H9 (cell line): ENCODE data around the gene SMS. TPM values are rescaled to one million over a fixed set of nuclear protein-coding genes. Genes with fewer than 3 reads are reported as not detected.

ENCODE experiments used
- DNase-seq: peaks from one replicate; pipeline ENCODE4 v3.0.0-alpha.2; 2017
- H2AFZ ChIP-seq: one replicate; pipeline ENCODE4 v1.6.1; 2013; ENCODE audit warnings: mild to moderate bottlenecking, low read length, control low read depth, moderate library complexity
- H2AK5ac ChIP-seq: 2 replicates; pipeline ENCODE4 v1.6.1; 2013; ENCODE audit warnings: low read length, control low read depth, mixed read lengths; ENCODE audit not compliant: insufficient read length
- H2BK120ac ChIP-seq: one replicate; pipeline ENCODE4 v1.6.1; 2013; ENCODE audit warnings: low read depth, mild to moderate bottlenecking, low read length, control low read depth, inconsistent platforms; ENCODE audit not compliant: poor library complexity, severe bottlenecking
- H2BK12ac ChIP-seq: 2 replicates; pipeline ENCODE4 v1.6.1; 2013; ENCODE audit warnings: low read length, control low read depth, mixed read lengths, low read depth; ENCODE audit not compliant: insufficient read length
- H2BK15ac ChIP-seq: 2 replicates; pipeline ENCODE4 v1.6.1; 2013; ENCODE audit warnings: low read depth, low read length, control low read depth
- H2BK20ac ChIP-seq: one replicate; pipeline ENCODE4 v1.6.1; 2013; ENCODE audit warnings: low read depth, mild to moderate bottlenecking, low read length, control low read depth, inconsistent platforms; ENCODE audit not compliant: poor library complexity, severe bottlenecking
- H2BK5ac ChIP-seq: 2 replicates; pipeline ENCODE4 v1.6.1; 2013; ENCODE audit warnings: low read length, control low read depth, mixed read lengths; ENCODE audit not compliant: insufficient read length
- H3K14ac ChIP-seq: 2 replicates; pipeline ENCODE4 v1.6.1; 2013; ENCODE audit warnings: low read length, control low read depth; ENCODE audit not compliant: insufficient read depth
- H3K18ac ChIP-seq: 2 replicates; pipeline ENCODE4 v1.6.1; 2013; ENCODE audit warnings: low read depth, mild to moderate bottlenecking, mixed read lengths, low read length, control low read depth; ENCODE audit not compliant: insufficient read length
- H3K23ac ChIP-seq: 2 replicates; pipeline ENCODE4 v1.6.1; 2013; ENCODE audit warnings: low read length, control low read depth, mixed read lengths, low read depth; ENCODE audit not compliant: insufficient read length
- H3K23me2 ChIP-seq: 2 replicates; pipeline ENCODE4 v1.6.1; 2013; ENCODE audit warnings: low read depth, mild to moderate bottlenecking, mixed read lengths, low read length, control low read depth; ENCODE audit not compliant: insufficient read length, poor library complexity, severe bottlenecking
- H3K27ac ChIP-seq: 2 replicates; pipeline ENCODE4 v1.5.1; 2013; ENCODE audit warnings: low read length, control low read depth, mixed read lengths, low read depth; ENCODE audit not compliant: insufficient read length
- H3K27me3 ChIP-seq: 2 replicates; pipeline ENCODE4 v1.6.1; 2013; ENCODE audit warnings: low read length, control low read depth, inconsistent platforms; ENCODE audit not compliant: insufficient read depth
- H3K4ac ChIP-seq: 2 replicates; pipeline ENCODE4 v1.6.1; 2013; ENCODE audit warnings: low read depth, mild to moderate bottlenecking, control low read depth, inconsistent platforms, low read length, moderate library complexity
- H3K4me1 ChIP-seq: 2 replicates; pipeline ENCODE4 v1.6.1; 2013; ENCODE audit warnings: low read length, control low read depth, inconsistent platforms; ENCODE audit not compliant: insufficient read depth
- H3K4me2 ChIP-seq: 2 replicates; pipeline ENCODE4 v1.6.1; 2013; ENCODE audit warnings: low read length, control low read depth, mixed read lengths; ENCODE audit not compliant: insufficient read length, insufficient read depth
- H3K56ac ChIP-seq: 2 replicates; pipeline ENCODE4 v1.6.1; 2013; ENCODE audit warnings: low read depth, mild to moderate bottlenecking, mixed read lengths, low read length, control low read depth; ENCODE audit not compliant: insufficient read length
- H3K79me1 ChIP-seq: 2 replicates; pipeline ENCODE4 v1.6.1; 2013; ENCODE audit warnings: low read depth, mild to moderate bottlenecking, moderate library complexity, low read length, control low read depth, inconsistent platforms; ENCODE audit not compliant: insufficient read depth, poor library complexity, severe bottlenecking
- H3K79me2 ChIP-seq: 2 replicates; pipeline ENCODE4 v1.6.1; 2013; ENCODE audit warnings: low read length, control low read depth, inconsistent platforms; ENCODE audit not compliant: insufficient read depth
- H3K9ac ChIP-seq: 2 replicates; pipeline ENCODE4 v1.6.1; 2013; ENCODE audit warnings: low read length, control low read depth, mixed read lengths; ENCODE audit not compliant: insufficient read length; ENCODE audit errors: extremely low read depth
- H3K9me3 ChIP-seq: one replicate; pipeline ENCODE4 v1.6.1; 2013; ENCODE audit warnings: low read depth, low read length, inconsistent platforms; ENCODE audit not compliant: control insufficient read depth
- H3T11ph ChIP-seq: one replicate; pipeline ENCODE4 v1.6.1; 2013; ENCODE audit warnings: mild to moderate bottlenecking, low read length, control low read depth, inconsistent platforms
- H4K20me1 ChIP-seq: one replicate; pipeline ENCODE4 v1.6.1; 2013; ENCODE audit not compliant: control insufficient read depth, insufficient read length, insufficient read depth
- H4K5ac ChIP-seq: 2 replicates; pipeline ENCODE4 v1.6.1; 2013; ENCODE audit warnings: low read depth, mild to moderate bottlenecking, mixed read lengths, low read length, control low read depth; ENCODE audit not compliant: insufficient read length
- H4K8ac ChIP-seq: replicated peaks from 2 replicates; pipeline ENCODE4 v1.6.1; 2013; ENCODE audit warnings: low read length, control low read depth, mixed read lengths, low read depth; ENCODE audit not compliant: insufficient read length
- H4K91ac ChIP-seq: 2 replicates; pipeline ENCODE4 v1.6.1; 2013; ENCODE audit warnings: low read depth, mild to moderate bottlenecking, moderate library complexity, mixed read lengths, low read length, control low read depth; ENCODE audit not compliant: insufficient read length
- H3K27ac Mint-ChIP-seq, 3 experiments: 2 replicates in 2 of 3; 3 replicates in 1 of 3; pipeline ENCODE4 v1.8.0; 2020 to 2021; ENCODE audit warnings: mixed read lengths in 3 of 3, mild to moderate bottlenecking in 1 of 3, moderate library complexity in 1 of 3
- H3K27me3 Mint-ChIP-seq: 2 replicates; pipeline ENCODE4 v1.8.0; 2021; ENCODE audit warnings: low read depth, mild to moderate bottlenecking, moderate library complexity, mixed read lengths
- H3K36me3 Mint-ChIP-seq, 3 experiments: 2 replicates in 2 of 3; 3 replicates in 1 of 3; pipeline ENCODE4 v1.8.0; 2020 to 2021; ENCODE audit warnings: low read depth in 3 of 3, mixed read lengths in 3 of 3; ENCODE audit not compliant: insufficient read depth in 1 of 3
- H3K4me1 Mint-ChIP-seq, 2 experiments: 2 replicates each; pipeline ENCODE4 v1.8.0; 2020; ENCODE audit warnings: mixed read lengths in 2 of 2
- H3K4me3 Mint-ChIP-seq, 2 experiments: 2 replicates in 1 of 2; 3 replicates in 1 of 2; pipeline ENCODE4 v1.8.0; 2020 to 2021; ENCODE audit warnings: mild to moderate bottlenecking in 2 of 2, mixed read lengths in 2 of 2, moderate library complexity in 1 of 2
- H3K9me3 Mint-ChIP-seq, 2 experiments: 2 replicates in 1 of 2; 3 replicates in 1 of 2; pipeline ENCODE4 v1.8.0; 2020; ENCODE audit warnings: mild to moderate bottlenecking in 2 of 2, mixed read lengths in 2 of 2, moderate library complexity in 1 of 2
- WGBS: extraction: QIAGEN DNeasy Blood & Tissue Kit; methylation state at CpG from one replicate; pipeline ENCODE4 v1.1.7; 2013; ENCODE audit warnings: missing lambda C conversion rate, low lambda C conversion rate, mixed read lengths; ENCODE audit not compliant: insufficient read length; ENCODE audit errors: extremely low coverage; 5-methylcytosine and 5-hydroxymethylcytosine counted together
- total RNA-seq: library from RNA; stranded (reverse); gene quantifications from 2 replicates; pipeline ENCODE4 v1.2.1, GENCODE V29; 2021
- TF ChIP-seq, protein P1 (sequence below): fragments of 200-600 bp; sonication (generic); conservative IDR thresholded peaks from 3 replicates; pipeline ENCODE4 v1.8.0; 2021; ENCODE audit warnings: antibody characterized with exemption, mild to moderate bottlenecking

Gene SMS
- total RNA-seq, 1 experiment from 2014 or later, result 415 TPM

DNA sequence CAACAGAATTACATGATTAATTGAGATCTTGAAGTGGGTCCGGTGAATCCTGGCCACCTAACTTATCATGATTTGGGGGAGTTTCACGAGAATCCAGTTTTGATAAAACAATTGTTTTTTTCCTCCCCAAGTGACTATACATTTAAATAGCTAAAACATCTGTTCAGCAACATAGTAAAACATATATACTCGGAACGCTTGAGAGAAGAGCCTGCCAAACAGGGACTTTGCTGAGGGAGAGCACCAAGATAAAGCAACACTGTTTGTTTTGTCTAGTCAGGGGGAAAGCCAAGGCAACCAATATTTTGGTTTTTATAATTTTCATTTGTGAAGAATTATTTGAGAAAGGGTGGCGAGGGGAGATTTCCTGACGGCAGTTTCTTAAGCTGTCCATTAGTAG, 92.0 kb downstream of the SMS start:
- Histone ChIP-seq H3K4ac (no peak overlapping the region), H2BK12ac (no peak overlapping the region), H3K4me2 (no peak overlapping the region), H3K27ac (no peak overlapping the region), H3T11ph (no peak overlapping the region), H3K9me3 (no peaks in the 10 kb centered on the region), H3K56ac (no peak overlapping the region), H4K91ac (no peak overlapping the region), H4K8ac (no peak overlapping the region), H3K79me1 (no peaks in the 10 kb centered on the region), H3K9ac (no peak overlapping the region), H3K14ac (no peak overlapping the region), H3K79me2 (no peaks in the 10 kb centered on the region), H3K23ac (no peak overlapping the region), H3K27me3 (no peaks in the 10 kb centered on the region), H4K20me1 (no peaks in the 10 kb centered on the region), H2BK5ac (no peak overlapping the region), H3K18ac (no peak overlapping the region), H3K23me2 (no peaks in the 10 kb centered on the region), H2BK15ac (no peak overlapping the region), H3K4me1 (peaks cover 9% of the 10 kb centered on the region; the same call in 1 of the 2 replicates), H4K5ac (no peak overlapping the region), H2BK120ac (no peak overlapping the region), H2AK5ac (no peak overlapping the region), H2AFZ (no peak overlapping the region), H2BK20ac (no peak overlapping the region)
- TF ChIP-seq, protein P1, sequence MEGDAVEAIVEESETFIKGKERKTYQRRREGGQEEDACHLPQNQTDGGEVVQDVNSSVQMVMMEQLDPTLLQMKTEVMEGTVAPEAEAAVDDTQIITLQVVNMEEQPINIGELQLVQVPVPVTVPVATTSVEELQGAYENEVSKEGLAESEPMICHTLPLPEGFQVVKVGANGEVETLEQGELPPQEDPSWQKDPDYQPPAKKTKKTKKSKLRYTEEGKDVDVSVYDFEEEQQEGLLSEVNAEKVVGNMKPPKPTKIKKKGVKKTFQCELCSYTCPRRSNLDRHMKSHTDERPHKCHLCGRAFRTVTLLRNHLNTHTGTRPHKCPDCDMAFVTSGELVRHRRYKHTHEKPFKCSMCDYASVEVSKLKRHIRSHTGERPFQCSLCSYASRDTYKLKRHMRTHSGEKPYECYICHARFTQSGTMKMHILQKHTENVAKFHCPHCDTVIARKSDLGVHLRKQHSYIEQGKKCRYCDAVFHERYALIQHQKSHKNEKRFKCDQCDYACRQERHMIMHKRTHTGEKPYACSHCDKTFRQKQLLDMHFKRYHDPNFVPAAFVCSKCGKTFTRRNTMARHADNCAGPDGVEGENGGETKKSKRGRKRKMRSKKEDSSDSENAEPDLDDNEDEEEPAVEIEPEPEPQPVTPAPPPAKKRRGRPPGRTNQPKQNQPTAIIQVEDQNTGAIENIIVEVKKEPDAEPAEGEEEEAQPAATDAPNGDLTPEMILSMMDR, result no peak
- H3K36me3 Mint-ChIP-seq, result peaks cover 0 to 3% (median 0%) of the 10 kb centered on the region in 3 experiments; a peak in 2 of 7 replicates
- no CpG with 5 or more reads among the region's 6 CpGs for WGBS
- no peak overlapping the region for H3K4me3 Mint-ChIP-seq
- peaks cover 3 to 29% of the 10 kb centered on the region in 2 experiments; a peak in 4 of 5 replicates for H3K9me3 Mint-ChIP-seq
- no peaks in the 10 kb centered on the region for H3K27me3 Mint-ChIP-seq
- H3K4me1 Mint-ChIP-seq, result peaks cover 27 to 28% of the 10 kb centered on the region in 2 experiments
- 0 out of 7 replicates have a peak overlapping the region, but pooled peaks of 1 of the 3 experiments have one; percentile 21 for H3K27ac Mint-ChIP-seq
- DNase-seq, result no peak
